ENCODE results near the gene PDE8A.

- TF ChIP-seq, protein P1, sequence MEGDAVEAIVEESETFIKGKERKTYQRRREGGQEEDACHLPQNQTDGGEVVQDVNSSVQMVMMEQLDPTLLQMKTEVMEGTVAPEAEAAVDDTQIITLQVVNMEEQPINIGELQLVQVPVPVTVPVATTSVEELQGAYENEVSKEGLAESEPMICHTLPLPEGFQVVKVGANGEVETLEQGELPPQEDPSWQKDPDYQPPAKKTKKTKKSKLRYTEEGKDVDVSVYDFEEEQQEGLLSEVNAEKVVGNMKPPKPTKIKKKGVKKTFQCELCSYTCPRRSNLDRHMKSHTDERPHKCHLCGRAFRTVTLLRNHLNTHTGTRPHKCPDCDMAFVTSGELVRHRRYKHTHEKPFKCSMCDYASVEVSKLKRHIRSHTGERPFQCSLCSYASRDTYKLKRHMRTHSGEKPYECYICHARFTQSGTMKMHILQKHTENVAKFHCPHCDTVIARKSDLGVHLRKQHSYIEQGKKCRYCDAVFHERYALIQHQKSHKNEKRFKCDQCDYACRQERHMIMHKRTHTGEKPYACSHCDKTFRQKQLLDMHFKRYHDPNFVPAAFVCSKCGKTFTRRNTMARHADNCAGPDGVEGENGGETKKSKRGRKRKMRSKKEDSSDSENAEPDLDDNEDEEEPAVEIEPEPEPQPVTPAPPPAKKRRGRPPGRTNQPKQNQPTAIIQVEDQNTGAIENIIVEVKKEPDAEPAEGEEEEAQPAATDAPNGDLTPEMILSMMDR (conservative IDR thresholded peaks at IDR 0.05 in 1 of 2, IDR thresholded peaks at IDR 0.05 in 1 of 2; ENCODE audit: low read depth in 1 of 2, low read length in 2 of 2) = no peak
- TF ChIP-seq EZH2 (IDR thresholded peaks at IDR 0.05; ENCODE audit: low read length, missing control alignments) = no peak
These were observed 170.2 kb downstream of the PDE8A start for GRCh38 chr15:85151861-85152260.
